GM21619 (cell line): ENCODE data around the gene PITPNC1.
"Not testable (repeated sequence)": the region's sequence is repeated elsewhere in the genome, so short reads cannot be mapped to it uniquely, and the experiment has no call there.

Experiments used
- ATAC-seq: cut with Tn5 transposase; IDR thresholded peaks from one replicate; pipeline ENCODE4 v1.9.1; 2021; ENCODE audit not compliant: unreplicated experiment

PITPNC1 gene

DNA sequence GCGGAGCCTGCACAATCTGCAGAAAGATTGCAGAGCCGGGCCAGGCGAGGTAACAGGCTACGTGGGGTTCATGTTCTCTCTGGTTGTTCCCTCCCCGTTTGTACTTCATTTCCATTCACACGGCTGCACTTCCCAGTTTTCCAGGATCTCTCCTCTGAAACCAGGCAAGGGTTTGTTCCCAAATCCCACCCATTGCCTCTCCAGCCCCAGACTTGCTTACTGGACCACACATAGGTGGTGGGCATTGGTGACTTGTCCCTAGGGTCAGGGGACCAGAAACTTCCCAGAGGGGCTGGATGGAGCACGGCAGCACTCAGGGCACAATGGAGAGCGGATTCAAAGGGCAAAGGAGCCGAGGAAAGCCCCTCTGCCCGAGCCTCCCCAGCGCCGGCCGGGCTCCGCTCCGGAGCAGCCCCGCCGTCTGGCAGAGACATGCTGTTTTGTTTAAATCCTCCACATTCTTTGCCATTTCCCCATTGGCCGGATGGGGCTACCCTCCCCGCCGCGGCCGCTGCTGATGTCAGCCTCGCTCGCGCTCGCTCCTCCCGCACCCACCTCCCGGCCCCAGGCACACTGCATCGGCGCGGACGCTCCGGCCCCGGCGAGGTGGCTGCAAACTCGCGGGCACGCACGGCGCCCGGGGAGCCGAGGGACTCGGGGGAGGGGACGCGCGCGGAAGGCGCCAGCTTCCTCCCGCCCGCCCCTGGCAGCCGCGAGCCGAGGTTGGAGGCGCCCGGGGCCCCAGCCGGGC, at the start of gene PITPNC1:
TSS of gene PITPNC1 (plus strand) at position 545 of the 751 bp plus-strand sequence.
- ATAC-seq = peak; percentile 66

DNA sequence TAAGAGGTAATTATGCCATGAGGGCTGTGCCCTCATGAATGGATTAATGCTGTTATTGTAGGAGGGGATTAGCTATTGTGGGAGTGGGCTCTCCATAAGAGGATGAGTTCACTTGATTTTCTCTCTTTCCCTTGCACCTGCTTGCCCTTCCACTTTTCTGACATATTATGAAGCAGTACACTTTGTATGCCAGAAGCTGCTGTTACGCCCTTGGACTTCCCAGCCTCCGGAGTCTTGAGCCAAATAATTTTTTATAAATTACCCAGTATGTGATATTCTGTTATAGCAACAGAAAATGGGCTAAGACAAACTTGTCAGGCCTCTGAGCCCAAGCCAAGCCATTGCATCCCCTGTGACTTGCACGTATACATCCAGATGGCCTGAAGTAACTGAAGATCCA, 49.1 kb upstream of the PITPNC1 start:
- ATAC-seq = no peak

DNA sequence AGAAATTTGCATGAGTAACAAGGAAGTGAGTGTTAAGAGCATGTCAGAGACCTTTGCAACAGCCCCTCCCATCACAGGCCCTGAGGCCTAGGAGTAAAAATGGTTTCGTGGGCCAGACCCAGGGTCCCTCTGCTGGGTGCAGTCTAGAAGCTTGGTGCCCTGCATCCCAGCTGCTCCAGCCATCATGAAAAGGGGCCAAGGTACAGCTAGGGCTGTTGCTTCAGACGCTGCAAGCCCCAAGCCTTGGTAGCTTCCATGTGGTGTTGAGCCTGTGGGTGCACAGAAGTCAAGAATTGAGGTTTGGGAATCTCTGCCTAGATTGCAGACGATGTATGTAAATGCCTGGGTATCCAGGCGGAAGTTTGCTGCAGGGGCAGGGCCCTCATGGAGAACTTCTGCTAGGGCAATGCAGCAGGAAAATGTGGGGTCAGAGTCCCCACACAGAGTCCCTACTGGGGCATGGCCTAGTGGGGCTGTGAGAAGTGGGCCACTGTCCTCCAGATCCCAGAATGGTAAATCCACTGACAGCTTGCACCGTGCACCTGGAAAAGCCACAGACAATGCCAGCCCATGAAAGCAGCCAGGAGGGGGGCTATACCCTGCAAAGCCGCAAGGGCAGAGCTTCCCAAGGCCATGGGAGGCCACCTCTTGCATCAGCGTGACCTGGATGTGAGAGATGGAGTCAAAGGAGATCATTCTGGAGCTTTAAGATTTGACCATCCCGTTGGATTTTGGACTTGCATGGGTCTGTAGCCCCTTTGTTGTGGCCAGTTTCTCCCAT, 45.5 kb upstream of the PITPNC1 start:
- ATAC-seq = not testable (repeated sequence)

DNA sequence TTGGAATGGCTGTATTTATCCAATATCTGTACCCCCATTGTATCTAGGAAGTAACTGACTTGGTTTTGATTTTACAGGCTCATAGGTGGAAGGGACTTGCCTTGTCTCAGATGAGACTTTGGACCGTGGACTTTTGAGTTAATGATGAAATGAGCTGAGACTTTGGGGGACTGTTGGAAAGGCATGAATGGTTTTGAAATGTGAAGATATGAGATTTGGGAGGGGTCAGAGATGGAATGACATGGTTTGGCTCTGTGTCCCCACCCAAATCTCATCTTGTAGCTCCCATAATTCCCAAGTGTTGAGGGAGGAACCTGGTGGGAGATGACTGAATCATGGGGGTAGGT, 44.9 kb upstream of the PITPNC1 start:
- ATAC-seq = not testable (repeated sequence)

DNA sequence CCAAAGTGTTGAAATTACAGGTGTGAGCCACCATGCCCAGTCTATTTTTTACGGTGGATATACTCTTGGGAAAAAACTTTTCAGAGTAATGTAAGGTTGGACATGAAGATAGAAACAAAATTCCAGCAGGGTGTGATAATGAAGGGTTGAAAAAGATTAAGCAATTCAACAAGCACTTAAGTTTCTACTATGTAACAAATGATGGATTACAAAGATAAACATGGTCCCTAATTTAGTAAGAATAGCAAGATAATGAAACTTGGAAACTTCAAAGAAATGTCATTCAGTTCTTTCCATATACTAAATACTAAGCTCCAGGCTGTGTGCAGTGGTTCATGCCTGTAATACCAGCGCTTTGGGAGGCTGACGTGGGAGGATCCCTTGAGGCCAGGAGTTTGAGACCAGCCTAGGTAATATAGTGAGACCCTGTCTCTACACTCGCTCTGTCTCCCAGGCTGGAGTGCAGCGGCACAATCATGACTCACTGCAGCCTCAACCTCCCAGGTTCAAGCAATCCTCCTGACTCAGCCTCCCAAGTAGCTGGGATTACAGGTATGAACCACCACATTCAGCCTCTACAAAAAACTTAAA, 41.7 kb upstream of the PITPNC1 start:
- ATAC-seq = no peak

DNA sequence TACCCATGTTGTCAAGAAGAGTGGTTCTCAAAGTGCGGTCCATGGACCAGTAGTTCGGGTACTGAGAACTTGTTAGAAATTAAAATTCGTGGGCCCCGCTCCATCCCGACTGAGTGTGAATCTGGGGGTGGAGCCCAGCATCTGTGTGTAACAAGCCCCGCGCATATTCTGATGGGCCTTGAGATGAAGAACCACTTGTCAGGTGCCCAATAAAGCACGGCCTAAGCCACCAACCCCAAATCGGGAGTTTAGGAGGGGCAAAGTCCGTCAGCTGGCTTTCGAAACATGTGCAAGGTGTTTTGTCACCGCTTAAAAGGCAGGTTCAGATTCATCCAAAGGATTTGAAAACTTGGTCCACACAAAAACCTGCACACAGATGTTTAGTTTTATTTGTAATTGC, 40.2 kb upstream of the PITPNC1 start:
- no peak for ATAC-seq

DNA sequence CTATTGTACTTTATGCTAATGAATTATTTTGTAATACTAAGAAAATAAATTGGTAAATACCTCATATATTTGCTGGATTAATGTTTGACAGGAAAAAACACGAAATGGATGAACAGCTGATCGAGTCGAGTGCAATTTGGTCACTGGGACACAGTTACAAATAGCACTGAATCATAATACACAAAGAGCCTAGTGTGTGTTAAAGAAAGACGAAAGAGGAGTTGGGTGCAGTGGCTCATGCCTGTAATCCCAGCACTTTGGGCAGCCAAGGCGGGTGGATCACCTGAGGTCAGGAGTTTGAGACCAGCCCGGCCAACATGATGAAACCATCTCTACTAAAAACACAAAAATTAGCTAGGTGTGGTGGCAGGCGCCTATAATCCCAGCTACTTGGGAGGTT, 38.7 kb upstream of the PITPNC1 start:
- not testable (repeated sequence) for ATAC-seq

DNA sequence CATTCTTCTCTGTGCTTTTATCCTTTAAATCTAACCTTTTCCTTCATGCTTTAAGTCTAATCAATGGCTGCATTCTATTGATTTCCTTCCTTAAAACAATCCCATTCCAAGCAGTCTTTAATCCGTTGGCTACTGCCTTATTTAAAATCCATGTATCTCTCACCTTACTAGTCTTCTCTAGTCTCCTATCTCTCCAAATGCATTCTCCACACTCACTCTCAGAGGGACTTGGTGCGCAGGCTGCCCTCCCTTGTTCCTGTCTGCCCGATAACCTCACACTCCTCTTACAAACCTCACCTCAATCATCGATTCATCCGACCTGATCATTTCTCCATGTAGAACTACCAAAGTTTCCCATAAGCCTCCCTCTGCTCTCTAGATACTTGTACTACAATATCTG, 33.8 kb upstream of the PITPNC1 start:
- no peak for ATAC-seq

DNA sequence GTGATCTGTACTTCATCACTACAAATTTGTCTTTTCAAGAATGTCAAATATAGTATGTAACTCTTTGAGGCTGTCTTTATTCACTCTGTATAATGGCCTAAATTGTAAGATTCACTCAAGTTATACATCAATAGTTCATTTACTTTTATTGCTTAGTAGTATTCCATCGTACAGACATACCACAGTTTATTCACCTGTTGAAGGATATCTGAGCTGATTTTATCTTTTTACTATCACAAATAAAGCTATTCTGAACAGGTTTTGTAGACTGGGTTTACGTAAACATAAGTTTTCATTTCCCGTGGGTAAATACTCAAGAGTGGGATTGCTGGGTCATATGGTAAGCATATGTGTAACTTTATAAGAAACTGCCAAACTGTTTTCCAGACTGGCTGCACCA, 29.3 kb upstream of the PITPNC1 start:
- ATAC-seq = no peak

DNA sequence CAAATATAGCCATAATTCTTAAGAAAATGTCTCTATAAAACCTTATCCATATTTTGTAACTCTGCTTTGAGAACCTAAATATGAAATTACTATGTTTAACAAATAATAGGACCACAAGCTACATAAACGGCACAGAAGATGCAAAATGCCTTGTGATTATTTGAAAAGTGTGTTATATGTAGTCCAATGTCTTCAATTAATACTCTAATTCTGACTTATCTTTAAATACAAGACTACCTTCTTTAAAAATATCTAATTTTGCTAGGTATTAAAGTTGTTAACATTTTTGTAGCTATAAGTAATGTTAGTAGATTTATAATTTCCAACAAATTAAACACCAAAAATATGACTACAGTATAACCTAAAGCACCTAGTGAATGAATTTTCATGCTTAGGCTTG, 27.7 kb upstream of the PITPNC1 start:
- ATAC-seq = no peak

DNA sequence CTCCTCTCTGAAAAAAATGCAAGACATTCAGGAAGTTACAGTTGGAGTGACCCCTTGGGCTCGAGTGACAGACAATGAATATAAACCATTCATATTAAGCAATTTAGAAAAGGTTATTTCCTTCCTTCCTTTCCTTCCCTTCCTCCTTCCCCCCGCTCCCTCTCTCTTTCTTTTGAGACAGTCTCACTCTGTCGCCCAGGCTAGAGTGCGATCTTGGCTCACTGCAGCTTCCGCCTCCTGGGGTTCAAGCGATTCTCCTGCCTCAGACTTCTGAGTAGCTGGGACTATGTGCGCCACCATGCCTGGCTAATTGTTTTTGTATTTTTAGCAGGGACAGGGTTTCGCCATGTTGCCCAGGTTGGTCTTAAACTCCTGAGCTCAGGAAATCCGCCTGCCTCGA, 23.9 kb upstream of the PITPNC1 start:
- ATAC-seq = no peak

DNA sequence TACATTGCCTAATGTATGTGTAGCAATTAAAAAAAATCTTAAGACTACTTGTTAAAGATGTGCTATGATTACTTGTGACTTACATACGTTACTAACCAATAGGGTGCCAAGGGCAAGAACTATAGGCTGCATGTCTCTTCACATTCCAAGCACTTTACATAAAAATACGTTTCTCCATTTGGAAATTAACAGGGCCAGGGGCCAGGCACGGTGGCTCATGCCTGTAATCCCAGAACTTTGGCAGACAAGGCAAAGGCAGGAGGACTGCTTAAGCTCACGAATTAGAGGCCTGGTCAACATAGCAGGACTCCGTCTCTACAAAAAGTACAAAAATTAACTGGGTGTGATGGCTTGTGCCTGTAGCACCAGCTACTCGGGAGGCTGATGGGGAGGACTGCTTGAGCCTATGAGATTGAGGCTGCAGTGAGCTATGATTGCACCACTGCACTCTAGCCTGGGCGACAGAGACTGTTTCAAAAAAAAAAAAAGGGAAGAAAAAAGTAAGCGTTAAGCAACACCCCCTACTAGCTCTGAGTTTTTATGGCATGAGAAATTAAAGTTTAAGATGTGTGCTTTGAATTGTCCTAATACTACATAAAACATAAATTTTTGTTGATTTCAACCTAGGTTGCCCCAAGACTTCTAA, 23.0 kb upstream of the PITPNC1 start:
- ATAC-seq = no peak

DNA sequence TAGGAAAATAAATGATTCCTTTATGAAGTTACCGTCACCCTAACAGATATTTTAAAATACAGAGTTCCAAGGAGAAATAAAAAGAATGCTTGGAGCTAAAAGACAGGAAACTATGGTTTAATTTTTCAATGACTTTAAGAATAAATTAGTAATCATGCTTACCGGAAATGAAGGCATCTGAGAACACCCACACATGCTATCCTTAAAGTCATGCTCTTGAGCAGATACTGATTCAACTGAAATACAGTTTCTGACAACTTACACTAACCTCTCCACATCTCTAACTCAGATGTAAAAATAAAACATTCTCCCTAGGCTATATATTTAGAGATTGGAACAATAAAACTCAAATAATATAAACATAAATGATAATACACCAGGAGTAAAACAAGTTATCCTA, 18.5 kb upstream of the PITPNC1 start:
- no peak for ATAC-seq

DNA sequence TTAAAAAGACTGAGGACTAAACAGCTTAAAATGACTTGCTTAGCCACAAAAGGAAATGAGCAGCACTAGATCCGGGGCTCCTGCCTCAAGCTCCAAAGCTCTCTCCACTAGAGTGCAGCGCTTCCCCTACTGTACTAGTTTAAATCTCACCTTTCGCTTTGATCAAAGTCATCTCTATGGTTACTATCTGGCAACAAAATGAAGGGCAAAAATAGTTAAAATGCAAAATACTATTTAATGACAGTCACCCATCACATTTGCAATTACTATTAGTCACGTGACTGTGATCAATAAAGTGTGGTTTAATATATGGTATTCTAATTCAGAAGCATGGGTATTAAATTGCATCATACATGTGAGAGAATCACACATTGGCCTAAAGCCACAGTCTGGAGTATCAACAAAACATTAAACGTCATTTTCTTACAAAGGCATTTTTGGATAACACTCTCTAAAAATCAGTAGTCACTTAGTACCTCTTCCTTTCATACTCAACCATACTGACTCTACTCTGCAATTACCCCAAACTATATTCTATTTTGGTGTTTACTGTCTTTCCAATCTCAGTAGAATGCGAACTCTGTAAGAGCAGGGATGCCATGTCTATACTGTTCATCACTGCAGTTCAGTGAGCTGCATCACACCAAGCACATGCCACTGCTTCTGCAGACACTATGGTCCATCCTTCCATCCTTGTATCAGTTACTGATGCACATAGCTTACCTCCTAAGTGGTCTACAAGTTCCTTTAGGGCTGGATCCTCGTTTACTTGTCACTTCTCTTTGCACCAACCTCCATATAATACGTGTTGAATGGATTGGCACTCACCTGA, 16.9 kb upstream of the PITPNC1 start:
- ATAC-seq = no peak

DNA sequence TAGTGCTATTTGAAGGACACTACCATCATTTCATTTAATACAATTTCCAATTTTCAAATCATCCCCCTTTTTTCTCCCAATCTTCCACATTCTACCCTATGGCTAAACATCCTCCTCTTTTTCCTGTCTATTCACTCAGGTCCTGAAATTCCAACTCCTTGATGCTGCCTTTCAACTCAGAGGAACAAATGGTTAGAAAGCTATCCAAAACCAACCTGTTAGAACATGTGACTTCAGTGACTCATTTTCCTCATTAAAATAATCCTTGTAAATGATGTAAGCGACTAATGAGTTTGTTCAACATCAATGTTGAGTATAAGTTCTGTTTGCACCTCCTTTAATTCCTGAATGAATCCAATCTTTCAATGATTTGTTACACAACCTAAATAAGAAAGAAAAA, 16.2 kb upstream of the PITPNC1 start:
- no peak for ATAC-seq

DNA sequence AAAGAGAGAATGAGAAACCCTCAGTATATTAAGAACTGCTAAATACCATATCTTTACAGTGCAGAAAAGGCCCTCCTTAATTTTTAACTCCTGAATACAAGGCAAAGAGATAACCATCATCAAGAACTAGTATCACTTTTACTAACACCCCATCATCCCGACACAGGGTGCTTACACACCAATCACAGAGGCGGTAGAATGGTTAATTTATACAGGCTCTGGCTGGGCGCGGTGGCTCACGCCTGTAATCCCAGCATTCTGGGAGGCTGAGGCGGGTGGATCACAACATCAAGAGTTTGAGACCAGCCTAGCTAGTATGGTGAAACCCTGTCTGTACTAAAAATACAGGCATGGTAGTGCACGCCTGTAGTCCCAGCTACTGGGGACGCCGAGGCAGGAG, 14.9 kb upstream of the PITPNC1 start:
- no peak for ATAC-seq

DNA sequence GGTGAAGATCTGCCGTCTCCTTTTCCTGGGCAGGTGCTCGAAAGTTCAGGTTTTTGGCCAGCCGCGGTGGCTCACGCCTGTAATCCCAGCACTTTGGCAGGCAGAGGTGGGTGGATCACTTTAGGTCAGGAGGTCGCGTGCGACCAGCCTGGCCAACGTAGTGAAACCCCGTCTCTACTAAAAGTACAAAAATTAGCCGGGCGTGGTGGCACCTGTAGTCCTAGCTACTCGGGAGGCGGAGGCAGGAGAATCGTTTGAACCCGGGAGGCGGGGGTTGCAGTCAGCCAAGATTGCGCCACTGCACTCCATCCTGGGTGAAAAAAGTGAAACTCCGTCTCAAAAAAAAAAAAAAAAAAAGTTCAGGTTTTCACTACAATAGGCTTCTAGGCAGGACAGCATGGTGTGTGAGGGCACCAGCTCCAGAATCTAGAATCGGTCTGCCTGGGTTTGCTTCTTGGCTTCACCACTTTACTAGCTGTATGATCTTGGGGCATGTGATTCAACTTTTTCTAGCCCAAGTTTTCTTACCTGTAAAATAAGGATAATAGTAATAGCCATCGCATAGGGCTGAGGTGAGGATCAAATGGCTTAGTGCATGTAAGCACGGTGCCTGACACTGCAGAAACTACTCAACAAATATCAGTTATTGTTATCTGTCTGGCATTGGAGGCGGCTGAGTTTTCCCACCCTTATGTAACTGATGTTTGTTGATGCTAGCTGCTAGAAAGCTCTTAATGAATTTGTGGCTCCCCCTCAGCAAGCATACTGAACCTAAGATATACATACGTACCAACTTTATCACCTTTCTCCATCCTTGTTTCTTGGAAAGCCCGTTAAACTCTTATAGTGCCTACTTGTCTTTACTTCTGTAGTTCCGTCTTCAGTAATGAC, 12.0 kb upstream of the PITPNC1 start:
- ATAC-seq = no peak

DNA sequence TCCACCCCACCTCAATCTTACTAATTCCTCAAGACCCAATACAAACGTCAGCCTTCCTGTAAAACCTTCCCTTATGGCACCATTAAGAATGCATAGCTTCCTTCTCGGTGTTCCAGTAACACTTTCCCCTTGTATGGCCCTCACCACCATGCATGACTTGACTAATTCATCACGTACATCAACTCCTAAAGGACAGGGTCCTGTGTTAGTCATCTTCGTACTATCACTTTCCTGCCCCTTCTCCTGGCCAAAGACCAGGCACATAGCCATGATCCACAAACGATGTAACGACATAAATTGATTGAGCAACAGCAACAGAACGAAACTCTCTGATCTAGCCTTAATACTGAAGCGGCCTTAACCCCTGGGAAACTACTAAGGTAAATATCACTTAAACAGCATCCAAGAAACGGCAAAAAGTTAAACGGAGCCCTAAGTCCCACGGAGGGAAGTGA, 11.3 kb upstream of the PITPNC1 start:
- no peak for ATAC-seq

DNA sequence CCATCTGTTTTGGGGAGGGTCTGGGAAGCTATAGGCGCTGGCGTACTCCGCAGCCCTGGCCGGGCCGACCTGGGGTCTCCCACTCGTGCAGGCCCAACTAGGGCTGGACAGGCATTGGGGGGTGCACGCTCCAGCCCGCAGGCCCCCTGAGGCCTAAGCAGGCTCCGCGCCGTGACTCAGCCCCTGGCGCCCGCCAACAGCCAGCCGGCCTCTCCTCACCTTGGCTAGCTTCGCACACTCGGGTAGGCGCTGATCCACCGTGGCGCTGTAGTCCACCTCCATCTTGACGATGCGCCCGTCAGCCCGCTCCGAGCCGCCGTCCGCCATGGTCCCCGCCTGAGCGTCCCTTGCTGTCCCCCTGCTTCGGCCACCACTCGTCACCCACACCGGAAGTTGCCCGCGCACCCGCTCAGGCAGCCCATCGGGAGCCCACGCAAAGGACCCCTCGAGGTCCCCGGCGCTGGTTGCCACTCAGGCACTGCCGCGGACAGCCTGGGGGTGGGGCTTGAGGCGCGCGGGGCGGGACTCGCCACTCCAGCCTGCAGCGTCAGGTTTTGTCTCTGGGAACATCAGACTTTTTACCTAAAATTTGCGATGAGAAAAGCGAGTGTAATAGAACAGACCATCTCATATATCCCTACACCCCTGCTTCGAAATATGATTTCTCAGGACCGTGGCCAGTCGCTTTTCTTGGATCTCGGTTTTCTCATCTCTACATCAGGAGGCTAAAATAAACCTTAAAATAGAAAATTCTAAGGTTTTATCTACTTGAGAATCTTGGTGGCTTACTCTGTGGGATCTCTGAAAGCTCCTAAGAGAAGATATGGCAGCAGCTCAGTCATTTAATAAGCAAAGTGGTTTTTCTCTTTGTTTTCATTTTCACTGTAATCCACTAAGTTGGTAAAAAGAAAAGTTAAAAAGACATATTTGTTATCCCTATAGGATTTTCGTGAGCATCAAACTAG, 10.6 kb upstream of the PITPNC1 start, which contains the start of gene PSMD12:
TSS of gene PSMD12 (minus strand) at position 385 of the 965 bp plus-strand sequence. CDS start at position 327, 58 bp downstream.
- peak; percentile 89 for ATAC-seq
